Measurements from ENCODE around the gene EXOSC7.

- no peak for TF ChIP-seq CTCF (IDR thresholded peaks at IDR 0.05)
- TF ChIP-seq POLR2A (IDR thresholded peaks at IDR 0.05) = peak in 1 of 2 donors; percentile 40
Measured at GRCh38 chr3:45000823-45001222, 24.8 kb downstream of the EXOSC7 start.

Measured in adrenal gland (tissue), 5 donors.